Vagina (tissue), 2 donors: Measurements from ENCODE around the gene LPP.

ENCODE experiments used
- POLR2A ChIP-seq, 2 donors: fragments of 450-650 bp; IDR thresholded peaks; one replicate each; pipeline ENCODE4 v1.6.1; 2017; ENCODE audit warnings: antibody characterized with exemption in 2 of 2, mild to moderate bottlenecking in 2 of 2, moderate library complexity in 2 of 2
- POLR2AphosphoS5 ChIP-seq, 2 donors: sonication (generic); formaldehyde crosslinking; IDR thresholded peaks; one replicate each; pipeline ENCODE4 v1.9.0; 2017; ENCODE audit warnings: antibody characterized with exemption in 2 of 2, mild to moderate bottlenecking in 2 of 2, low read depth in 1 of 2; ENCODE audit not compliant: insufficient read depth in 1 of 2
- TF ChIP-seq, protein P1 (sequence below), 3 experiments: fragments of 450-650 bp in 2 of 3; fragments of 200-600 bp in 1 of 3; sonication (generic) in 1 of 3; IDR thresholded peaks; one replicate each; pipeline ENCODE4 v1.5.1; 2017 to 2019; ENCODE audit warnings: antibody characterized with exemption in 3 of 3, mild to moderate bottlenecking in 2 of 3, moderate library complexity in 2 of 3

DNA sequence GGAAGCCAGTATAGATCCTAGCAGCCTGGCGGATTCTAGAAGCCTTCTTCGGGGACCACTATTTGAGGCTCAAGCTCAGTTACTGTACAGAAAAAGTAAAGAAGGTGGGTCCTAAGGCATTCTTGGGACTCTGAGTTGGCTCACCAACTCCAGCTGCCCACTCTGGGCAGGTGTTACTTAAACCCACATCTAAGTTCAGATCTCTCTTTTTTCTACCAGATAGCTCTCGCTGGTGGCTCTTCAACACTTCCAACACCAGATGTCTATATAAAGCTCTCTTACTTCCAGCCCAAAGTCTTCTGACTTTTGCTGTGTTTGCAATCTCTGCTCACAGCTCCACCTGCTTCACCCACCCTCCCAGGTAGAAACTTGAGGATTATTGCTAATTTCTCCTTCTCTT is 785.0 kb downstream of the LPP start:
- TF ChIP-seq, protein P1, sequence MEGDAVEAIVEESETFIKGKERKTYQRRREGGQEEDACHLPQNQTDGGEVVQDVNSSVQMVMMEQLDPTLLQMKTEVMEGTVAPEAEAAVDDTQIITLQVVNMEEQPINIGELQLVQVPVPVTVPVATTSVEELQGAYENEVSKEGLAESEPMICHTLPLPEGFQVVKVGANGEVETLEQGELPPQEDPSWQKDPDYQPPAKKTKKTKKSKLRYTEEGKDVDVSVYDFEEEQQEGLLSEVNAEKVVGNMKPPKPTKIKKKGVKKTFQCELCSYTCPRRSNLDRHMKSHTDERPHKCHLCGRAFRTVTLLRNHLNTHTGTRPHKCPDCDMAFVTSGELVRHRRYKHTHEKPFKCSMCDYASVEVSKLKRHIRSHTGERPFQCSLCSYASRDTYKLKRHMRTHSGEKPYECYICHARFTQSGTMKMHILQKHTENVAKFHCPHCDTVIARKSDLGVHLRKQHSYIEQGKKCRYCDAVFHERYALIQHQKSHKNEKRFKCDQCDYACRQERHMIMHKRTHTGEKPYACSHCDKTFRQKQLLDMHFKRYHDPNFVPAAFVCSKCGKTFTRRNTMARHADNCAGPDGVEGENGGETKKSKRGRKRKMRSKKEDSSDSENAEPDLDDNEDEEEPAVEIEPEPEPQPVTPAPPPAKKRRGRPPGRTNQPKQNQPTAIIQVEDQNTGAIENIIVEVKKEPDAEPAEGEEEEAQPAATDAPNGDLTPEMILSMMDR (IDR thresholded peaks at IDR 0.05) = no peak
- TF ChIP-seq POLR2A (IDR thresholded peaks at IDR 0.05) (no peak), POLR2AphosphoS5 (IDR thresholded peaks at IDR 0.05; ENCODE audit: insufficient read depth in 1 of 2, low read depth in 1 of 2) (no peak)
